Lung microvascular endothelial cell (primary cell): ENCODE measurements around the gene CDC37L1. TPM values are rescaled to one million over a fixed set of nuclear protein-coding genes. Genes with fewer than 3 reads are reported as not detected.
A peak's percentile ranks its signal among the peaks of the same experiment; 100 is the strongest.
"Not testable (repeated sequence)": the region's sequence is repeated elsewhere in the genome, so short reads cannot be mapped to it uniquely, and the experiment has no call there.

Experiments used
- DNase-seq, 2 donors: peaks; one replicate each; pipeline versions ENCODE4 v3.0.0 to v3.0.0-alpha.2; 2010; ENCODE audit warnings: low read depth in 2 of 2
- total RNA-seq: library from RNA; depleted of rRNA; stranded (reverse); fragments of >200 nt; gene quantifications from 2 replicates; pipeline ENCODE4 v1.2.1, GENCODE V29; 2014

Gene CDC37L1
- 3.9 and 6.5 TPM in 2 replicates for total RNA-seq

GRCh38 chr9:4679268-4680172 lies at the start of gene CDC37L1:
CDC37L1 (plus strand) TSS chr9:4679569; CDS start chr9:4679768, 199 bp downstream.
- DNase-seq = peak; percentile 97 to 98

GRCh38 chr9:4630836-4631235 lies 48.5 kb upstream of the CDC37L1 start:
- peak in 1 of 2 donors; percentile 4 for DNase-seq

- DNase-seq = no peak
These were observed 40.4 kb upstream of the CDC37L1 start for GRCh38 chr9:4638968-4639367.

- DNase-seq = no peak
These were observed 39.9 kb upstream of the CDC37L1 start for GRCh38 chr9:4639420-4639819.

GRCh38 chr9:4640027-4640426 lies 39.3 kb upstream of the CDC37L1 start:
- peak; percentile 41 to 65 for DNase-seq

- DNase-seq = no peak
These were observed 37.0 kb upstream of the CDC37L1 start for GRCh38 chr9:4642351-4642750.

GRCh38 chr9:4654084-4654483 lies 25.3 kb upstream of the CDC37L1 start:
- DNase-seq = no peak

- DNase-seq = no peak
These were observed 24.8 kb upstream of the CDC37L1 start for GRCh38 chr9:4654538-4654937.

- DNase-seq = not testable (repeated sequence)
These were observed 23.2 kb upstream of the CDC37L1 start for GRCh38 chr9:4656196-4656595.

- DNase-seq = no peak
These were observed 22.7 kb upstream of the CDC37L1 start for GRCh38 chr9:4656621-4657020.

GRCh38 chr9:4657426-4658159 lies 21.8 kb upstream of the CDC37L1 start:
- no peak for DNase-seq

- DNase-seq = not testable (repeated sequence)
These were observed 18.7 kb upstream of the CDC37L1 start for GRCh38 chr9:4660665-4661064.

GRCh38 chr9:4661165-4661564 lies 18.2 kb upstream of the CDC37L1 start:
- DNase-seq = no peak

- DNase-seq = peak in 1 of 2 donors; percentile 41
These were observed 17.8 kb upstream of the CDC37L1 start for GRCh38 chr9:4661611-4662010.

GRCh38 chr9:4662108-4662988 lies 17.0 kb upstream of the CDC37L1 start, which contains the start of gene PLPP6:
PLPP6 (plus strand) TSS chr9:4662294; CDS start chr9:4662376, 82 bp downstream.
- DNase-seq = peak; percentile 82 to 93

GRCh38 chr9:4662989-4663792 lies 16.2 kb upstream of the CDC37L1 start:
- DNase-seq = peak in 1 of 2 donors; percentile 55

GRCh38 chr9:4663956-4664355 lies 15.4 kb upstream of the CDC37L1 start:
- peak in 1 of 2 donors; percentile 17 for DNase-seq

- peak; percentile 85 to 99 for DNase-seq
These were observed 14.0 kb upstream of the CDC37L1 start for GRCh38 chr9:4665357-4665756.

- DNase-seq = peak; percentile 76 to 93
These were observed 13.2 kb upstream of the CDC37L1 start, which contains the start of gene SPATA6L for GRCh38 chr9:4666042-4666699. SPATA6L (minus strand) TSS chr9:4666480; CDS start chr9:4666250, 230 bp downstream.

- DNase-seq = no peak
These were observed 11.7 kb upstream of the CDC37L1 start for GRCh38 chr9:4667681-4668080.
